GM18861 (cell line): Measurements from ENCODE around the gene GOLGA7B.
"Not testable (repeated sequence)": the region's sequence is repeated elsewhere in the genome, so short reads cannot be mapped to it uniquely, and the experiment has no call there.

Experiments
- ATAC-seq: cut with Tn5 transposase; IDR thresholded peaks from one replicate; pipeline ENCODE4 v1.9.1; 2021; ENCODE audit not compliant: unreplicated experiment

GOLGA7B gene

DNA sequence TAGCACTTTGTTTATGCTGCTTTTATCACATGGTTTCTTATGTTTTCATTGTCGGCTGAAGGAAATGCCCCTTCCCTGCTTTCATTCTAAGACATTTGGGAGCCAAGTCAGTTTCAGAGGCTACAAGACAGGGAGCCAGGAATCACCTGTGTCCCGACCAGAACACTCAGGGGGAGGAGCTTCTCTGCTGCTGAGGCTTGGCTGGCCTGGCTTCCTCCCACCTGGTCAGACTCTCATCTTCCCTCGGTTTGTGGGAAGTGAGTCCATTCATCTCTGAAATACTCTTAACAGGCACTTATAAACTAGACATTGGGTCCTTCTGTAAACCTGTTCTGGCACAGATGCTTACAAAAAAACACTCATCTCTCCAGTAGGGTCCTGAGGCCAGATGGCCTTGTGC, 19.6 kb upstream of the GOLGA7B start:
- ATAC-seq: no peak

DNA sequence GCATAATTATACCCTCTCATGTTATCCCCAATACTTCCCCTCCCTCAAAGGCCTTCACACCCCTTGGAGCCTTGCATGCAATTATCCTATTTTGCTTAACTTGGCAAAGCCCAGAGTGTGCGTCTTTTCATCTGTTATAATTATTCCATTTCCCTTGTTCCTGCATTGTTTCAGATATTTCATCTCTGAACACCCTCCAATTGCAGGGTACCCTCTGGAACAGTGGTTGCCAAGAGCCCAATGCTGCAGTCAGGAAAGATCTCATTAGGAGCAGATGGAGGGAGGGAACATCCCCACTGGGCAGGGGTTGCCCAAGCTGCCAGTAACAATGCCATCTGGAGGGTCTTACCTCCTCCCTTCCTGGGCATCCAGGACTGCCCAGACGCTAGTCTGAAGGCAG, 18.4 kb upstream of the GOLGA7B start:
- ATAC-seq: no peak

DNA sequence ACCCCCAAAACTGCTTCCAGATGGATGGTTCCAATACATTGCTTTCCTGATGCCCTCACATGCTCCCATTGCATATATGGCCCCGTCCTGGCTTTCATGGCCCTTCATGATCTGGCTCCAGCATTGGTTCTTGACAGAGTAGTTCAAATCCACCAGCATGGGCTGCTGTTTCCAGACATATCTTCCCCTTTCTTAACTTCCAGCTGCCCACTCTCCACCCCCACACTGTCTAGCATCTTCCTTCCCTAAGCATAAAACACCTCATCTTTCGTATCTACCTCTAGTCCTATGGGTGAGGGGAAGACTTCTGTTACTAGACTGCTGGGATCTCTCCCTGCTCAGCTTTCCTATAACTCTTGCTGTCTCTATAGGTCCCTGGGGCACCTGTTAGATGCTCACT, 13.2 kb upstream of the GOLGA7B start:
- ATAC-seq: no peak

DNA sequence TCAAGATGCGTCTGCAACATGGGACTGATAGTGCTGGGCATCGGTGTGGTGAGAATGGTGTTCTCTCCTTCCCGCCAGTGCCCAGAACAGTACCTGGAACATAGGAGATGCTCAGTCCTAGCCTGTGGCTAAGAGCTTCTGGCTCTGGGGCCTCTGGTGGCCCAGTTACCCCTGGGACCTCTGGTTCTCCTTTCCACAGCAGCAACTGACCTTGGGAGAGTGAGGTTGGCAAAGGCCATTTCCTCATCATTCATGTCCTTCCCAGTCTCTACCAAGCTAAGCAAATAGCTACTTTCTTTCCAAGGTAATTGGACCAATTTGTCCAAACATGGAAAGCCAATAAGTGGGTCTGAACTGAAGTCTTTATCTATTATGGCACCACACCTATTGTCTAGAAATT, 11.6 kb upstream of the GOLGA7B start:
- ATAC-seq: no peak

DNA sequence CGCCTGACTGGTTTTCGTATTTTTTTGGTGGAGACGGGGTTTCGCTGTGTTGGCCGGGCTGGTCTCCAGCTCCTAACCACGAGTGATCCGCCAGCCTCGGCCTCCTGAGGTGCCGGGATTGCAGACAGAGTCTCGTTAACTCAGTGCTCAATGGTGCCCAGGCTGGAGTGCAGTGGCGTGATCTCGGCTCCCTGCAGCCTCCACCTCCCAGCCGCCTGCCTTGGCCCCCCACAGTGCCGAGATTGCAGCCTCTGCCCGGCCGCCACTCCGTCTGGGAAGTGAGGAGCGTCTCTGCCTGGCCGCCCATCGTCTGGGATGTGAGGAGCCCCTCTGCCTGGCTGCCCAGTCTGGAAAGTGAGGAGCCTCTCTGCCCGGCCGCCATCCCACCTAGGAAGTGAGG, 8.5 kb upstream of the GOLGA7B start:
- not testable (repeated sequence) for ATAC-seq

DNA sequence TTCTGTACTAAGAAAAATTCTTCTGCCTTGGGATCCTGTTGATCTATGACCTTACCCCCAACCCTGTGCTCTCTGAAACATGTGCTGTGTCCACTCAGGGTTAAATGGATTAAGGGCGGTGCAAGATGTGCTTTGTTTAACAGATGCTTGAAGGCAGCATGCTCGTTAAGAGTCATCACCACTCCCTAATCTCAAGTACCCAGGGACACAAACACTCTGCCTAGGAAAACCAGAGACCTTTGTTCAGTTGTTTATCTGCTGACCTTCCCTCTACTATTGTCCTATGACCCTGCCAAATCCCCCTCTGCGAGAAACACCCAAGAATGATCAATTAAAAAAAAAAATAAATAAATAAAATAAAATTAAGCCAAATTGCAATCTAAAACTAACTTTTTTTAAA, 7.5 kb upstream of the GOLGA7B start:
- not testable (repeated sequence) for ATAC-seq

DNA sequence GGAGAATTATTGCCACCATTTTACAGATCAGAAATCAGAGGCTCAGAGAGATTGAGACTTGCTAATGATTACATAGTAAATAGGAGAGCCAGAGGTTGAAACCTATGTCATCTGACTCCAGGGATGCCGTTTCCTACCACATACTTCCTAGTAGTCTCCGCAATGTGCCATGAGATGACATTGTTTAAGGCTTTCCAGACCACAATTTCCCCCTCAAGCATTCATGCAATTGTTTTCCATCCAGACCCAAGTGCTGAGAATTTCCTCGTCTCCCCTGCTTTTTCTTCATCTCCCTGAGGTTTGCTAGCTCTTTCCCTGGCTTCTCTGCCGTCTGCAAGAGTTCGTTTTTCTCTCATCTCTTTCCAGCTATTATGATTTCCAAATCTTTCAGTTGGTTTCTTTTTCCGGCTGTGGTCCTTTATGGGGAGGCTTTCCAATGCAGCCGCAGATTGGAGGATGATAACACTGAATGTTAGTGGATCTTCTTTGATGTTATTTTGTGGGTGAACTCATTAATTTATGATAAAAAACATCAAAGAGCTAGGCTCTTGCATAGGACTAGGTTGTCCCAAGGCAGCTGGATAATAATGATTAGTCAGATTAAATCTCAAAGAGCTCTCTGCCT, 6.9 kb upstream of the GOLGA7B start:
- ATAC-seq: no peak

DNA sequence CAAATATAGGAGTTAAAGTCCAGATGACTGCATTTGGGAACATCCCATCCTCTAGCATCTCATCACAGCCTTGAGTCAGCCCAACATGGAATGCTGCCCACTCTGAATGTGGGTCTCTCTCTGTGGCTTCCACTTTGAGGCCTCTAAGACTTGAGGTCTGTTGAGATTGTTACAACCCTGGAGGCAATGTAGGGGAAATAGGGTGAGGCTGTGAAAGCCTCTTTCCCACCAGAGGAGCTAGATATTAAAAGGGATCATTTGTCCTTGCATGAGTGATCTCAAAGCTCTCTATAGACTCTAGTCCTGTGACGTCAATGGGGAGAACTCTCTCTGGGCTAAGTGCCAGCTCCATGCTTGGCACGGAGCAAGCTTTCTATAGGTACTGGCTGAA, 6.4 kb upstream of the GOLGA7B start:
- no peak for ATAC-seq

DNA sequence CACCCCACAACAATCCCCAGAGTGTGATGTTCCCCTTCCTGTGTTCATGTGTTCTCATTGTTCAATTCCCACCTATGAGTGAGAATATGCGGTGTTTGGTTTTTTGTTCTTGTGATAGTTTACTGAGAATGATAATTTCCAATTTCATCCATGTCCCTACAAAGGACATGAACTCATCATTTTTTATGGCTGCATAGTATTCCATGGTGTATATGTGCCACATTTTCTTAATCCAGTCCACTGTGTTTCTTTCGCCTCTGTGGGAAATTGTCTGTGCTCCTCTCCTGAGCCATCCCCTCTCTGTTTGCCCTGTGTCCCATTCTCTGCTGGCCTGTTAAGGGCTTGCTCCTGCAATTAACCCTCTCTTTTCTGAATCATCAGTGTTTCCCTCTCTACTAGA, 5.7 kb upstream of the GOLGA7B start:
- not testable (repeated sequence) for ATAC-seq

DNA sequence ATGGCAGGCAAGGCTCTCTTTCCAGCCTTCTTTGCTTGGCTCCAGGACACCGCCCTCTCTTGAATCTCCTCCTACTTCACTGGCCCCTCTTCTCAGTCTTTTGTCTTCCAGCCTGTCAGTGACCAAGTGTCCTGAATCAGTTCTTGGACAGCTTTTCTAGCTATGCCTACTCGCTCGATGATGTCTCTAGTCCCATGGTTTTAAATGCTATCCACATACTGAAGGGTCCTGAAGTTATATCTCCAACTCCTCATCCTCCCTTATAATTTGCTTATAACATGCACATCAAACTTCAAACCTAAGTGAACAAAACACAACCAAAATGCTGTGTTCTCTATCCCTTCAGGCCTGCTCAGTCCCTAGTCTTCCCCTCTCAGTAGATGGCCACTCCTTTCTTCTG, 5.0 kb upstream of the GOLGA7B start:
- ATAC-seq: no peak

DNA sequence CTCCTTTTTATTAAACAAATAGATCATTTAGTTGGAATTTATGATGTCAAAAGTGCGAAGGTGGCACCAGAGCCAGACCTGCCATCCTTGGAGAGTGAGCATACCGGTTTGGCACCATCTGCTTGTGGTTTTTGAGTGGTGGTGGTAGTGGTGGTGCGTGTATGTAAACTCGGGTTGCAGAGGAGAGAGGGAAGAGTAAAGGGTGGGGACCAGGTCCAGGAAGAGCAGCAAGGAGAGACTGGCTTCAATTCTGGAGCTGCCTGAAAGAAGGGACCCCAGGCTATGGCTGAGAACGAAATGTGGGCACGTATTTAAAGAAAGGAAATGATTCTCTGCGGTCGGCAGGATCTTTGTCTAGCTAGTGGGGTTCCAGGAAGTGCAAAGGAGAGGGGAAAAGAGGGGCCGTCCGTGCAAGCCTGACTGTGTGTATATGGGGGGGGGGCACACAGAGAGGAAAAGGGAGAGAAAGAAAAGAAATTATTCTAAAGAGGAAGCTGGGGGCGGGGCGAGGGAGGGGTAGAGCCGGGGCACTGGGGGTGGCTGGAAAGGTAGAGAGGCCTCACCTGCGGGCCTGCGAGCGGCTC, 448 bp upstream of the GOLGA7B start:
- ATAC-seq: no peak

DNA sequence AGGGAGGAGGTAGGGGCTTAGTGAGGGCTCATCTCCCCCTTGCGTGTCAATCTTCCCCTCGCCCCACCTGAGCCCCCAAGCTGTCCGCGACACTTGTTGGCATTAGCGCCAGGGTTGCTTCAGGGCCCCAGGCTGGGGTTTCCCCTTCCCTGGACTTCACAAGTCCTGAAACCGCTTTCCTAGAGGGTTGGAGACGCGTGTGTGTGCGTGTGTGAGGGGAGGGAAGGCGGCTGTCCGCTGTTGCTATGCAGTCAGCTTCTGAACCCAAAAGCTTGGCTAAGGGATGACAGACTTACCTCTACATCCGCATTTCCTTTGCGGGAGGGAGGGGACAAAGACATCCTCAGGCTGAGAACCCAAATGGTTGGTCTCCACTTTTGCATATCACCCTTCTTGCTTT, 803 bp downstream of the GOLGA7B start:
- ATAC-seq: no peak

DNA sequence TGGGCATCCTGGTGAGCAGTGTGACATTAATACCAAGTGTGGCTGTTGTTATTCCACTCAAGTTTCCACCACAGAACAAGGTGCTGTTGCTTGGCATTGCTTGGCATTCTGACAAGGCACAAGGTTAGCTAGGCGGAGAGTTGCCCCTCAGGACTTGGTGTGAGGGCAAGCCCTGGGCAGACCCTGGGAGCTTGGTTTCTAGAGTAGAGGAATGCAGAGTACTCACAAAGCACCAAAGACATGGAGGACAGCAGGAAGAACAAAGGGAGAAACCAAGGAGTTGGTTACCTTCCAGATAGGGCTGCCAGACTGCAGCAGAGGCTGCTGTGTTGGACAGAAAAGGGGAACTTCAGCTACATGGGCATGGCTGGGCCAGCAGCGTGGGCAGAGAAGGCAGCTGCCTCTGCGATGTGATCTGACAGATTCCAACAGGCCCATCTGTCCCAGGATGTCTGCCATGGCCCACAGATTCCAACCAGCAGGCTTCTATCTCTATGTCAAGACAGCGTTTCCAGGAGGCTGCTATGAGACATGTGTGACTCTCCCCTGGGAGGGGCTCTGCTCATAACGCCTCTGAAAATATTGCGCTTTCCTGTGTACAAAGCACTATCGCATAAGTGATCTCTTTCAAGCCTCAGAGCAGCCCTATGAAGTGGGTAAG, 1.8 kb downstream of the GOLGA7B start:
- no peak for ATAC-seq

DNA sequence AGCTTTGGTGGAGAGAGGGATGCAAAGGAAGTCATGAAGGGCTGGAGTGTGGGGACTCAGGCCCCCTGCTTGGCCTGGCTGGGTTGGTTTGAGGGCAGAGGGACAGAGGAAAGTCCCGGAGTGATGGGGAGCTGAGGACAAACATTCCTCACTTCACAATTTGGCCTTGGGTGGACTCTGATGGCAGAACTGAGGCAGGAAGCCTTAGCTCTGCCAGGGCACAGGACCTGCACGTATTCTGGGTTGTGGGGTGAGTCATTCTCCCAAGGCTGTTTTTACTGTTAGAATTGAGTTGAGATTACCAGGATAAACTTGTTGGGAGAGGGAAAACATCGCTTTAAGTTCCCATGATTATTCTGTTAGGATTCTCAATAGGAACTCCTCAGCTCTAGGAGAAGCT, 2.6 kb downstream of the GOLGA7B start:
- no peak for ATAC-seq

DNA sequence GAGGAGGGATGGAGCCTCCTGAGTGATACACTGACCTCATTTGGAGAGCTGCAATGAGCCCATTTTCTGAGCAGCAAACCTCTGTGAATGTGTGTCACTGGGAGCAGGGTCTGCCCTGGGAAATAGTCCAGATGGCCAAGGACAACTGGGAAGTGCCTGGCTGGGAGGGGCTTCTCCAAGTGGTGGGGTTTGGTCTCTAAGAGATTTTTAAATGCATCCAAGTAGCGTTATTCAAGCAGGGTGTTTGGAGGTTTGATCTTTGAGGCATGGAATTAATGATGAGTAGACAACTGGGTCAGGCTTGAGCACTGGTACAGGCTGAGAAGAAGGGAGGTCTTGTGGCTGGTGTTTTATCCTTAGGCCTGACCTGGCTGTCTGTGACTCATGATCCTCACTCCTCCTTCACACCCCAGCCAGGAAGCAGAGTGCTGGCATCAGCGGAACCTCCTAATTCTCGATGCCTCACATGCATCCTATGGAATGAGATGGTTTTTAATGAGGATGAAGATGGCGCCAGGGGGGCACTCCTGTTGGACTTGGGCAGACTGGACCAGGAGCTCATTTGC, 3.3 kb downstream of the GOLGA7B start:
- no peak for ATAC-seq

DNA sequence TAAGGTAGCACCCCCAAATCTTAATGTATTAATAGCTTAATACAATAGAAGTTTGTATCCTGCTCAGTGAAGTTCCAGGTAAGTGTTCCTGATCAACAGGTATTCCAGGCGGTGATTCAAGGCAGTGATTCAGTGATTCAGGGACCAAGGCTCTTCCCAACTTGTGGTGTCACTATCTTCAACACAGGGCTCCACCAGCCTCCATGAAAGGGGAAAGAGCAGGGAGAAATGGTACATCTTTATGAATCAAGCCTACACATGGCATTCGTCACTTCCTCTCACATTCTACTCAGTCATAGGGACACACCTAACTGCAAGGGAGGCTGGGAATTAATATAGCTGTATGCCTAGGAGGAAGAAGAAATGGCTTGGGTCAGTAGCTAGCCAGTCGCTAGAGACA, 5.1 kb downstream of the GOLGA7B start:
- no peak for ATAC-seq

DNA sequence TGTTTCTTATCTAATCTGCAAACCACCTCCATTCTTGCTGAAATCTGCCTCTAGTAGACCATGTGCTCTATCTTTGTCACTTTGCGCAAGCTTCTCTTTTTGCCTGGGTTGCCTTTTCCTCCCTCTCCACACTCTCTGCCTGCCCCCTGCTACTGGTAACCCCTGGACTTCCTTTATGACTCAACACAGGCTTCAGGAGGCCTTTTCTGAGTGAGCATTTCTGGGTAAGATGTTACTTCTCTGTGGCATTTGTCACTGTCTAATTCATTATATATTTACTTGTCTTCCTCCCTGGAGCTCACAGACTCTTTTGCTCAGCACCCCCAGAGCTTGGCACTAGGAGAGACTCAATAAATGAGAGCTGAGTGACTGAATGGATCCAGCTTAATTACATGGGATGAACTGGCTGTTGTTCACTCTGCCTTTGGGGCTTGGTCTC, 8.4 kb downstream of the GOLGA7B start:
- no peak for ATAC-seq

DNA sequence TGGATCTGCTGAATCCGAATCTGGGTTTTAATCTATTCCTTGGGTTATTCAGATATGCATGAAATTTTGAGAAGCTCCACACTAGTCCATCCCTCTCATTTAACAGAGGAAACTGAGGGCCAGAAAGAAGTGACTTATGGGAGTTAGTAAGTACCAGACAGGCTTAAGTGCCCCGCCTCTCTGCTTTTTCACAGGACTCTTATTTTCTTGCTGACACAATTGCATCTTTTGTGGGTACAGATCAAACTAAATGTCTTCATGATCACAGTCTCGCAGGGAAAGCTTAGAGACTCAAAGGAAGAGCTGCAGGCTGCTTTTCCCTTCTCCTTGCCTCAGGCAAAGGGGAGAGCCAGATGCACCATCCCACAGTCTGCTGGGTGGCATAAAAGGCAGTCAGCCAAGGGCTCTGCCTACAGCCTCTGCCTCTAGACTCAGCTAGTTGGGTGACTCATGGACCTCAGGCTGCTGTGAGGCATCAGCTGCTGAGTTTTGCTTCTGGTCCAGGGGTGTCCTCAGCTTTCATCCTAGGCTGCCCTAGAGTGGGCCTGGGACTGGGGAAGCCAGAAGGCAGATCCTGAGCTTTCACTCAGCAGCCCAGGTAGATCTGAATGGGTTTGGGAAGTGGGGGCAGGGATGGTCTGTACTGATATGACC, 11.6 kb downstream of the GOLGA7B start:
- no peak for ATAC-seq

DNA sequence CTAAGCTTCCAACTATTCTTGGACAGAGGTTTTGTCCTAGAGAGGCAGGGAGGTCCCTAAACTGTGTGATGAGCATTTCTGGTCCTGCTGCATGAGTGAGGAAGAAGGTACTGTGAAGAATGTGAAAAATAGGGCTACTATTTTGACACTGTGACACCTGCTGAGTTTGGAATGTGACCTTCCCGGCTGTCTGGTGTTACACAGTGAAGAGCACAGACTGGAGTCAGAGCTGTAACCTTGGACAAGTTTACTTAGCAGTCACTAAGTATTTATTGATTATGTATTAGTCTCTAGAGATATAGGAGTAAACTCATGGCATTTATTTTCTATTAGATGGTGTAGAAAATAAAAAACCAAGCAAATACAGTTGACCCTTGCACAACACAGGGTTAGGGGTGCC, 12.3 kb downstream of the GOLGA7B start:
- ATAC-seq: no peak

DNA sequence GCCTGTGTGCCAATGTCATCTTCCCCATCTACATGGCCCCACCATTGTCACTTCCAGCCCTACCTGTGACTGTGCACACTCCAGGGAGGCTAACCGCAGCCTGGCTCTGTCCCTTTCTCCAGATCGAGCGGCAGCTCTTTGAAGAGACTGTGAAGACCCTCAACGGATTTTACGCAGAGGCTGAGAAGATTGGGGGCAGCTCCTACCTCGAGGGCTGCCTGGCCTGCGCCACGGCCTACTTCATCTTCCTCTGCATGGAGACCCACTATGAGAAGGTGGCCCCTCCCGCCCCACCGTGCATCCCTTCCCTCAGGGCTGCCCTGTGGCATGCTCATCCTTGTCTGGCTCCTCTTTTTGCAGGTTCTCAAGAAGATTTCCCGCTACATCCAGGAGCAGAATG, 14.2 kb downstream of the GOLGA7B start:
- no peak for ATAC-seq

DNA sequence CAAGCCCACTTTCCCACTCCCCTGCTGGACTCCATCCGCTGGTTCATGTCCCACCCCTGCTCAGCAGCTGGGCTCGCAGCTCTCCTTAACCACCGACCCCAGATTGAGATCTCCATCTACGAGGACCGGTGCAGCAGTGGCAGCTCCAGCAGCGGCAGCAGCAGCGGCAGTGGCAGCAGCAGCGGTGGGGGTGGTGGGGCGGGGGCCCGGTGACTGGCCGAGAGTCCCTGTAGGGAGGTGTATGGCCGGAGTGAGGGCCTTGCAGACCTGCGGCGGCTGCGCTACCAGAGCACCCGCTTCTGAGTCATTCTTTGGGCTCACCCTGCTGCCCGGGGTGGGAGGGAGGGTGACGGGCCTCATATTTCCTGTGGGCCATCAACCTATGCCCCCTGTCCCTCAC, 15.8 kb downstream of the GOLGA7B start:
- ATAC-seq: no peak
